WI38 (cell line): ENCODE measurements around the gene CEP162.
"Not testable (repeated sequence)": the region's sequence is repeated elsewhere in the genome, so short reads cannot be mapped to it uniquely, and the experiment has no call there.

ENCODE experiments used
- H3K4me3 ChIP-seq: 2 replicates; pipeline ENCODE4 v1.5.1; 2011; ENCODE audit warnings: low read depth, mild to moderate bottlenecking, control low read depth, low read length
- TF ChIP-seq, protein P1 (sequence below): IDR thresholded peaks from 2 replicates; pipeline ENCODE4 v1.5.1; 2012; ENCODE audit warnings: low read depth, mild to moderate bottlenecking, control low read depth, low read length

CEP162 gene

DNA sequence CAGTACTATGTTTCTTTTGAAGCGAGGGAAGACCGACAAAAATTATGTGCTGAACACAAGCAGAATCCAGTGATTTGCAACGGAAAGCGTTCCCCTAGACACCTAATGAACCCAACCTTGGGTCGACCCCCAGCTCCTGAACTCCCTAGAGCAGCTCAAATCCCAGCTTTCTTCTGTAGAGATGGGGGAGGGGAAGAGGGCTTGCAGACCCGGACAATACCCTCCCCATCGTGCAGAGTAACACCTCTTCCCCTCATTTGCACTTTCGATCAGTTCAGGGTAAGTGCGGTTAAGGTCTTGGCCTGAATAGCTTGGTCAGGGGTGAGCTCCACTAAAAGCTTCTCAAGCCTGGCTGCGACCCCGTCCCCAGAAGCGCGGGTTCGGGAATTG, 404 bp downstream of the CEP162 start:
- H3K4me3 ChIP-seq = peak overlapping the region; percentile 98
- TF ChIP-seq, protein P1, sequence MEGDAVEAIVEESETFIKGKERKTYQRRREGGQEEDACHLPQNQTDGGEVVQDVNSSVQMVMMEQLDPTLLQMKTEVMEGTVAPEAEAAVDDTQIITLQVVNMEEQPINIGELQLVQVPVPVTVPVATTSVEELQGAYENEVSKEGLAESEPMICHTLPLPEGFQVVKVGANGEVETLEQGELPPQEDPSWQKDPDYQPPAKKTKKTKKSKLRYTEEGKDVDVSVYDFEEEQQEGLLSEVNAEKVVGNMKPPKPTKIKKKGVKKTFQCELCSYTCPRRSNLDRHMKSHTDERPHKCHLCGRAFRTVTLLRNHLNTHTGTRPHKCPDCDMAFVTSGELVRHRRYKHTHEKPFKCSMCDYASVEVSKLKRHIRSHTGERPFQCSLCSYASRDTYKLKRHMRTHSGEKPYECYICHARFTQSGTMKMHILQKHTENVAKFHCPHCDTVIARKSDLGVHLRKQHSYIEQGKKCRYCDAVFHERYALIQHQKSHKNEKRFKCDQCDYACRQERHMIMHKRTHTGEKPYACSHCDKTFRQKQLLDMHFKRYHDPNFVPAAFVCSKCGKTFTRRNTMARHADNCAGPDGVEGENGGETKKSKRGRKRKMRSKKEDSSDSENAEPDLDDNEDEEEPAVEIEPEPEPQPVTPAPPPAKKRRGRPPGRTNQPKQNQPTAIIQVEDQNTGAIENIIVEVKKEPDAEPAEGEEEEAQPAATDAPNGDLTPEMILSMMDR = no peak

DNA sequence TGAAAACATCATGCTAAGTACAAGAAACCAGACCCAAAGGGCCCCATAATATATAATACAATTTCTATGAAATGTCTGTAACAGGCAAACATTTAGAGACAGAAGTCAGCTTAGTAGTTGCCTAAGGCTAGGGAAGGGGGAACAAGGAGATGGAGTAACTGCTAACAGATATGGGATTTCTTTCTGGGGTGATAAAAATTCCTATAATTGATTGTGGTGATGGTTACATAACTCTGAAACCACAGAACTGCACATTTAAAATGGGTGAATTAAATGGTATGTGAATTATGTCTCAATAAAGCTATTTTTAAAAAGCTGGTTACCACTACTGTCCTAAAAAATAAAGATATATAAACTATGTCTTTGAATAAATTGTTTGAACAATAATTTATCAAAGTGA, 3.2 kb downstream of the CEP162 start:
- TF ChIP-seq, protein P1 = no peak
- no peak overlapping the region for H3K4me3 ChIP-seq

DNA sequence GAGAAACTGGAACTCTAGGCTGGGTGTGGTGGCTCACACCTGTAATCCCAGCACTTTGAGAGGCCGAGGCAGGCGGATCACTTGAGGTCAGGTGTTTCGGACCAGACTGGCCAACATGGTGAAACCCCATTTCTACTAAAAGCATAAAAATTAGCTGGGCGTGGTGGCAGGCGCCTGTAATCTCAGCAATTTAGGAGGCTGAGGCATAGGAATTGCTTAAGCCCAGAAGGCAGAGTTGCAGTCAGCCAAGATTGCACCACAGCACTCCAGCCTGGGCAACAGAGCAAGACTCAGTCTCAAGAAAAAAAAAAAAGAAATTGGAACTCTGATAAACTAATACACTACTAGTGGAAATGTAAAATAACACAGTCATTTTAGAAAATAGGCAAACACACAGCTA, 3.8 kb downstream of the CEP162 start:
- not testable (repeated sequence) for H3K4me3 ChIP-seq

DNA sequence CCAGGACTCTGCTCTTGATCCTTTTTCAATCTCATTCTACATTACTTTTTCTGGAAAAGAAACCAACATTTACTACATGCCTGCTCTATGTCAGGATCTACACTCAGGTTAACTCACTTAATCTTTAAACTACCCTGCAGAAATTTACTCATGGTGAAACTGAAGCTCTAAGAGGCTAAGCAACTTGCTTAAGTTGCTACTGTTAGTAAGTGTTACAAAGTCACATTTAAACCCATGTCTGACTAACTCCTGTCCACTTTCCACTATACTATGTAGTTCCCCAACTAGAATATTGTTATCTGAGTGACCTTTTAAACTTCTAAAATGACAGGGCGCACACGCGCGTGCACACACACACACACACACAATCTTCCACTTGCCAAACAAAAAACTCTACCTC, 5.0 kb downstream of the CEP162 start:
- no peak overlapping the region for H3K4me3 ChIP-seq
- TF ChIP-seq, protein P1 = no peak

DNA sequence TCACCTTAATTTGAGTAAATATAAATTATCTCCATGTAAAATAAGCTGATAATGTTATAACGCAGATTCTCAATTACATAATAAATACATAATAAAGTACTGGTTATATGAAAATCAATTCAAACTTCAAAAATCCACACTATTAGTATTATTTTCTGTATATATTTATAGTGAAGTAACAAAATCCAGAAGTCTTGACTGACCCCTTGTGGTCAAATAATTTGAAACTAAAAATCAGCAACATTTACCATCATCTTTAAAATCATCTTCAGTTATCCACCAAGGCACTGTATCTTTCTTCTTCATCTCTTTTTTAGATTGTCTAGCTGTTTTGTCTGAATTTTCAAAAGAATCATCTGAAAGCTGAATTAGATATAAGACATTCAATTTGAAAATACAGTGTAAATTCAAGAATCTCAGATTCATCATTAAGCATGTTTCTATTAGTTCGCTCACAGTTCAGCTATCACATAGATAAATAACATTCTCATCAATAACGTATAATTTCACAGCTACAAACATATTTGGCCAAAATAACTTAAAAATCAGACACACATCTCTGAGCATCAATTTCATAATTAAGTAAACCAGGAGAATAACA, 6.5 kb downstream of the CEP162 start:
- TF ChIP-seq, protein P1 = no peak
- no peak overlapping the region for H3K4me3 ChIP-seq

DNA sequence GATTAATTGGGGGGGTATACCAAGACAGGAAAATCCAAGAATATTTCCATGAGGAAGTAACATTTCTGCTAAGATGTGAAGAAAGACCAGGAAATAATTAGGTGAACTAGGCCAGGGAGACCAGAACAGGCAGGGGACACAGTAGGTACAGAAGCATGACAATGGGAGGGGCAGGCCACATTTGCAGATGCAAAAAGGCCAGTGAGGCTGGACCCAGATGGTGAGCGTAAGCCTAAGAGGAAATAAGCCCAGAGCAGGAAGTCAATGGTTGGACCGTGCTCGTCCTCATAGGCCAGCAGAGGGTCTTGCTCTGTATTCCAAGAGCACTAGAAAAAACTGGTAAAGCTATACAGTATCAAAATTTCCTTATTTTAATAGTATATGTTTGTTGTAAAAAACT, 9.4 kb downstream of the CEP162 start:
- no peak overlapping the region for H3K4me3 ChIP-seq
- TF ChIP-seq, protein P1 = no peak

DNA sequence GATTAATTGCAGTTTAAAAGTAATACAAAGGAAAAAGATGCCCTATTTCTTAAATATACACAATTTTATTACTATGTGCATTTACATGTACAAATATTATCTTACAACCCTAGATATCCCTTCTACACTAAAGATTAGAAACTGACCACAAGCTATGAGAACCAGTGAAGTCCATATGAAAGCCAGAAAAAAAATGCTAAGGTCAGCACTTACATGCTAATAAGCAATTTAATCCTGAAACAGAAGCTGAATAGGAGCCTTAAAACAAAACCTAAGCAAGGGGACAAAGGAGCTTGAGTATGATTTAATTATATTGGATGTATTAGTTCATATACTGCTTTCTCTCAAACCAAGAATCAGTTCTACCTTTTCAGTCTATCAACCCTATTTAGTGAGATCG, 14.2 kb downstream of the CEP162 start:
- TF ChIP-seq, protein P1 = no peak
- no peak overlapping the region for H3K4me3 ChIP-seq

DNA sequence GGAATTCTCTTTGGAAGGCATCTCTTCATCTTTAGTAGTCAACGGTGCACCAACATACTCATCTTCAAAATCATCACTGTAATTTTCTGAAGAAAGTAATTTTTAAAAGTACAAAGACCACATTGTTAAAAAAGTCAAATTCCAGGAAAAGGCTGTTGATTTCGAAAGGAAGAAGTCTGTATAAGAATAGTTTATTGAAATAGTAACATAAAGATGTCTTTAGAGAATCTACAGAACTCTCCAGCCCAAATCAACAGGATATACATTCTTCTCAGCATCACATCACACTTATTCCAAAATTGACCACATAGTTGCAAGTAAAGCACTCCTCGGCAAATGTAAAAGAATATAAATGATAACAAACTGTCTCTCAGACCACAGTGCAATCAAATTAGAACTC, 23.4 kb downstream of the CEP162 start:
- TF ChIP-seq, protein P1 = no peak
- no peak overlapping the region for H3K4me3 ChIP-seq

DNA sequence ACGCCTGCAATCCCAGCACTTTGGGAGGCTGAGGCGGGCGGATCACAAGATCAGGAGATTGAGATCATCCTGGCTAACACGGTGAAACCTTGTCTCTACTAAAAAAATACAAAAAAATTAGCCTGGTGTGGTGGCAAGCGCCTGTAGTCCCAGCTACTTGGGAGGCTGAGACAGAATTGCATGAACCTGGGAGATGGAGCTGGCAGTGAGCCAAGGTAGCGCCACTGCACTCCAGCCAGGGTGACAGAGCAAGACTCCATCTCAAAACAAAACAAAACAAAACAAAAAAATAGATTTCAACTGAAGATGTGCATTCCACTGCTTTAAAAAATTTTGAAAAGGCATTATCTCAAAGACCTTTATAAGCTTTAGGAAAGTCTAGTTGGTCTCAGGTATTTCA, 27.5 kb downstream of the CEP162 start:
- H3K4me3 ChIP-seq = not testable (repeated sequence)
